OCI-LY3 (cell line): ENCODE results near the gene FAM229A.

ENCODE experiments used
- H2AFZ ChIP-seq: fragments of 200-600, 300-600 bp; shearing (Covaris generic); 2 replicates; pipeline ENCODE4 v1.6.0; 2014; ENCODE audit warnings: antibody characterized with exemption, low read depth, low read length
- H3K27ac ChIP-seq: fragments of 200-600, 300-600 bp; sonication (generic); 2 replicates; pipeline ENCODE4 v1.5.1; 2014; ENCODE audit warnings: mild to moderate bottlenecking, low read length, moderate library complexity, mixed read lengths
- H3K27me3 ChIP-seq: fragments of 200-600, 300-600 bp; sonication (generic); 2 replicates; pipeline ENCODE4 v1.6.1; 2014; ENCODE audit warnings: low read depth, low read length, mixed read lengths
- H3K36me3 ChIP-seq: fragments of 200-600, 300-600 bp; sonication (generic); replicated peaks from 2 replicates; pipeline ENCODE3; 2014; ENCODE audit warnings: low read depth, low read length, mixed read lengths
- H3K4me1 ChIP-seq: fragments of 300-600, 200-600 bp; sonication (generic); 2 replicates; pipeline ENCODE4 v1.6.1; 2014; ENCODE audit warnings: low read length, mixed read lengths
- H3K4me2 ChIP-seq: fragments of 200-600, 300-600 bp; sonication (generic); 2 replicates; pipeline ENCODE4 v1.6.1; 2014; ENCODE audit warnings: low read length, mixed read lengths
- H3K4me3 ChIP-seq: fragments of 300-600, 200-600 bp; sonication (generic); 2 replicates; pipeline ENCODE4 v1.5.1; 2014; ENCODE audit warnings: antibody characterized with exemption, mild to moderate bottlenecking, low read length, moderate library complexity
- H3K79me2 ChIP-seq: fragments of 300-600, 200-600 bp; shearing (Covaris generic); 2 replicates; pipeline ENCODE4 v1.6.1; 2014; ENCODE audit warnings: mild to moderate bottlenecking, low read length, mixed read lengths
- H3K9ac ChIP-seq: fragments of 300-600, 200-600 bp; shearing (Covaris generic); 2 replicates; pipeline ENCODE4 v1.6.0; 2014; ENCODE audit warnings: mild to moderate bottlenecking, low read length, moderate library complexity
- H3K9me3 ChIP-seq: fragments of 200-600, 300-600 bp; shearing (Covaris generic); 2 replicates; pipeline ENCODE4 v1.6.1; 2014; ENCODE audit warnings: low read length, mixed read lengths; ENCODE audit not compliant: insufficient read depth
- H4K20me1 ChIP-seq: fragments of 200-600, 300-600 bp; sonication (generic); 2 replicates; pipeline ENCODE4 v1.6.1; 2016; ENCODE audit warnings: low read length, mixed read lengths; ENCODE audit not compliant: insufficient read depth
- CTCF ChIP-seq: fragments of 200-600, 300-600 bp; sonication (generic); IDR thresholded peaks from 2 replicates; pipeline ENCODE4 v1.5.1; 2014; ENCODE audit warnings: antibody characterized with exemption, low read length, low read depth
- EZH2phosphoT487 ChIP-seq: fragments of 200-600 bp; shearing (Covaris generic); IDR thresholded peaks from 2 replicates; pipeline ENCODE4 v1.6.1; 2018; ENCODE audit warnings: antibody characterized with exemption, mixed run types, low read depth

Gene FAM229A

GRCh38 chr1:32392325-32392724, 30.0 kb upstream of the FAM229A start:
- TF ChIP-seq CTCF (no peak), EZH2phosphoT487 (no peak)
- no peaks in the 10 kb centered on the region for H3K9me3 ChIP-seq
- peaks cover 7% of the 10 kb centered on the region for H3K4me1 ChIP-seq
- H3K27ac ChIP-seq, result no peak overlapping the region
- no peak overlapping the region for H3K4me3 ChIP-seq
- peaks cover 14% of the 10 kb centered on the region for H3K79me2 ChIP-seq
- no peak overlapping the region for H3K4me2 ChIP-seq
- no peaks in the 10 kb centered on the region for H3K36me3 ChIP-seq
- H4K20me1 ChIP-seq, result no peaks in the 10 kb centered on the region
- no peak overlapping the region for H3K9ac ChIP-seq
- no peaks in the 10 kb centered on the region for H3K27me3 ChIP-seq
- no peak overlapping the region for H2AFZ ChIP-seq

GRCh38 chr1:32390904-32391870, 28.9 kb upstream of the FAM229A start:
- H4K20me1 ChIP-seq, result no peaks in the 10 kb centered on the region
- no peak overlapping the region for H3K9ac ChIP-seq
- H3K4me3 ChIP-seq, result no peak overlapping the region
- H3K4me1 ChIP-seq, result peaks cover 7% of the 10 kb centered on the region
- peaks cover 14% of the 10 kb centered on the region for H3K79me2 ChIP-seq
- H2AFZ ChIP-seq, result no peak overlapping the region
- TF ChIP-seq EZH2phosphoT487 (no peak), CTCF (no peak)
- no peaks in the 10 kb centered on the region for H3K27me3 ChIP-seq
- no peak overlapping the region for H3K4me2 ChIP-seq
- no peaks in the 10 kb centered on the region for H3K9me3 ChIP-seq
- peaks cover 7% of the 10 kb centered on the region for H3K36me3 ChIP-seq
- no peak overlapping the region for H3K27ac ChIP-seq

GRCh38 chr1:32388641-32389040, 26.4 kb upstream of the FAM229A start:
- TF ChIP-seq EZH2phosphoT487, result no peak
- TF ChIP-seq CTCF, result no peak
- peaks cover 9% of the 10 kb centered on the region for H3K79me2 ChIP-seq
- H3K36me3 ChIP-seq, result peaks cover 7% of the 10 kb centered on the region
- H3K4me1 ChIP-seq, result peaks cover 7% of the 10 kb centered on the region
- H3K4me2 ChIP-seq, result no peak overlapping the region
- H3K9me3 ChIP-seq, result no peaks in the 10 kb centered on the region
- H3K27ac ChIP-seq, result no peak overlapping the region
- H3K4me3 ChIP-seq, result no peak overlapping the region
- H3K27me3 ChIP-seq, result no peaks in the 10 kb centered on the region
- no peak overlapping the region for H2AFZ ChIP-seq
- H4K20me1 ChIP-seq, result no peaks in the 10 kb centered on the region
- no peak overlapping the region for H3K9ac ChIP-seq

- H3K79me2 ChIP-seq, result no peaks in the 10 kb centered on the region
- H3K36me3 ChIP-seq, result peaks cover 7% of the 10 kb centered on the region
- no peaks in the 10 kb centered on the region for H3K9me3 ChIP-seq
- no peak for TF ChIP-seq EZH2phosphoT487
- TF ChIP-seq CTCF, result no peak
- H4K20me1 ChIP-seq, result no peaks in the 10 kb centered on the region
- H3K27me3 ChIP-seq, result no peaks in the 10 kb centered on the region
- no peaks in the 10 kb centered on the region for H3K4me1 ChIP-seq
- no peak overlapping the region for H3K27ac ChIP-seq
- no peak overlapping the region for H3K9ac ChIP-seq
- no peak overlapping the region for H3K4me3 ChIP-seq
- no peak overlapping the region for H3K4me2 ChIP-seq
- no peak overlapping the region for H2AFZ ChIP-seq
Measured at GRCh38 chr1:32386676-32387392, 24.5 kb upstream of the FAM229A start.
